Prostate gland (tissue), 2 donors: Measurements from ENCODE around the gene OR6C4. TPM values are rescaled to one million over a fixed set of nuclear protein-coding genes. Genes with fewer than 3 reads are reported as not detected.
"Not testable (repeated sequence)": the region's sequence is repeated elsewhere in the genome, so short reads cannot be mapped to it uniquely, and the experiment has no call there.

ENCODE experiments used
- DNase-seq: peaks from one replicate; pipeline ENCODE4 v3.0.0-alpha.2; 2019; ENCODE audit warnings: low spot score
- H3K27ac ChIP-seq, 2 donors: fragments of 200-600 bp; sonication (generic); 2 replicates each; pipeline ENCODE4 v1.5.1; 2017 to 2019
- H3K27me3 ChIP-seq: fragments of 200-600 bp; sonication (generic); replicated peaks from 2 replicates; pipeline ENCODE4 v1.5.1; 2019; ENCODE audit not compliant: insufficient read depth
- H3K36me3 ChIP-seq, 2 donors: fragments of 200-600 bp; sonication (generic); 1 replicate in 1 of 2; 2 replicates in 1 of 2; pipeline versions ENCODE4 v1.5.1 to v1.8.1; 2017 to 2019
- H3K4me1 ChIP-seq: fragments of 200-600 bp; sonication (generic); replicated peaks from 2 replicates; pipeline ENCODE4 v1.5.1; 2019
- H3K4me3 ChIP-seq, 2 donors: fragments of 200-600 bp; sonication (generic); 2 replicates each; pipeline ENCODE4 v1.5.1; 2017 to 2019
- H3K9me3 ChIP-seq: fragments of 200-600 bp; sonication (generic); 2 replicates; pipeline ENCODE4 v1.5.1; 2017
- CTCF ChIP-seq, 4 experiments: fragments of 200-600 bp in 2 of 4; fragments of 450-650 bp in 2 of 4; sonication (generic) in 2 of 4; IDR thresholded peaks; 1 replicate in 3 of 4; 2 replicates in 1 of 4; pipeline ENCODE4 v1.5.1; 2016 to 2019; ENCODE audit warnings: antibody characterized with exemption in 4 of 4, mild to moderate bottlenecking in 2 of 4, moderate library complexity in 2 of 4
- POLR2A ChIP-seq: fragments of 450-650 bp; IDR thresholded peaks from one replicate; pipeline ENCODE4 v1.6.1; 2016; ENCODE audit warnings: antibody characterized with exemption, mild to moderate bottlenecking
- POLR2AphosphoS5 ChIP-seq: sonication (generic); formaldehyde crosslinking; IDR thresholded peaks from one replicate; pipeline ENCODE4 v1.6.1; 2017; ENCODE audit warnings: antibody characterized with exemption
- WGBS: methylation state at CpG from one replicate; pipeline ENCODE4 v1.1.5; 2018; 5-methylcytosine and 5-hydroxymethylcytosine counted together
- intact Hi-C: fragments of 100-400 bp; cut with DNase I; formaldehyde crosslinking; loops from one replicate; pipeline ENCODE4 v1.14.2; 2022
- total RNA-seq, 2 donors: library from RNA; depleted of rRNA; stranded (reverse); fragments of >200 nt; gene quantifications; one replicate each; pipeline ENCODE4 v1.1.0, GENCODE V29; 2016

The OR6C4 gene
- total RNA-seq, 2 donors from 2014 or later: not detected

- 51% methylated on average over 2 of the region's 2 CpGs for WGBS
- H3K27ac ChIP-seq: no peak overlapping the region
- no peaks in the 10 kb centered on the region for H3K27me3 ChIP-seq
- H3K36me3 ChIP-seq: no peaks in the 10 kb centered on the region
- no peaks in the 10 kb centered on the region for H3K4me1 ChIP-seq
- DNase-seq: no peak
- intact Hi-C loops: no loop called here
- no peaks in the 10 kb centered on the region for H3K9me3 ChIP-seq
- H3K4me3 ChIP-seq: no peak overlapping the region
- no peak for TF ChIP-seq POLR2AphosphoS5
- TF ChIP-seq POLR2A: no peak
- TF ChIP-seq CTCF (IDR thresholded peaks at IDR 0.05): no peak
These were observed 36.4 kb downstream of the OR6C4 start for GRCh38 chr12:55585817-55586216.

GRCh38 chr12:55590152-55590551, 40.8 kb downstream of the OR6C4 start:
- H3K36me3 ChIP-seq, H3K4me3 ChIP-seq, H3K27ac ChIP-seq, H3K4me1 ChIP-seq, DNase-seq, H3K9me3 ChIP-seq, intact Hi-C loops, H3K27me3 ChIP-seq: not testable (repeated sequence)
- WGBS: 60% methylated on average over 11 of the region's 12 CpGs

Other genes with a start within 250 kb of the OR6C4 start
- not detected for gene OR6C1, start 235.3 kb upstream of the OR6C4 start, total RNA-seq
- not detected for gene OR6C3, start 218.9 kb upstream of the OR6C4 start, total RNA-seq
- not detected for gene OR6C75, start 186.6 kb upstream of the OR6C4 start, total RNA-seq
- not detected for gene OR6C65, start 149.1 kb upstream of the OR6C4 start, total RNA-seq
- not detected for gene OR6C76, start 123.3 kb upstream of the OR6C4 start, total RNA-seq
- gene OR6C2, start 105.5 kb upstream of the OR6C4 start, total RNA-seq: not detected
- gene OR6C70, start 79.5 kb upstream of the OR6C4 start, total RNA-seq: not detected
- gene OR6C68, start 57.2 kb upstream of the OR6C4 start, total RNA-seq: not detected
- gene OR2AP1, start 22.9 kb downstream of the OR6C4 start, total RNA-seq: not detected
- not detected for gene OR10P1, start 87.3 kb downstream of the OR6C4 start, total RNA-seq
- gene ITGA7, start 158.3 kb downstream of the OR6C4 start, total RNA-seq: 10 to 100 TPM; 17.4 to 37.0 TPM
- gene BLOC1S1, start 166.4 kb downstream of the OR6C4 start, total RNA-seq: 100 to 1,000 TPM; 151 to 240 TPM
- gene RDH5, start 170.8 kb downstream of the OR6C4 start, total RNA-seq: 10 to 100 TPM in 1 of 2 donors, 1 to 10 TPM in 1; 5.7 to 12.6 TPM
- gene CD63, start 179.4 kb downstream of the OR6C4 start, total RNA-seq: 100 to 1,000 TPM; 485 to 585 TPM
- 10 to 100 TPM in 1 of 2 donors, 1 to 10 TPM in 1; 4.1 to 10.3 TPM for gene GDF11, start 193.5 kb downstream of the OR6C4 start, total RNA-seq